Lower lobe of right lung (tissue), 2 donors: Measurements from ENCODE around the gene SLC6A11. TPM values are rescaled to one million over a fixed set of nuclear protein-coding genes. Genes with fewer than 3 reads are reported as not detected.

Experiments
- ATAC-seq, 2 donors: fragments of 200-7000 bp; cut with Tn5 transposase; one replicate each; pipeline ENCODE4 v1.9.1; 2020 to 2022; ENCODE audit warnings: mild to moderate bottlenecking in 2 of 2, moderate library complexity in 2 of 2
- DNase-seq: peaks from one replicate; pipeline ENCODE4 v3.0.0-alpha.2; 2020
- H3K27ac ChIP-seq: fragments of 200-600 bp; one replicate; pipeline ENCODE4 v1.8.0; 2022
- H3K27me3 ChIP-seq: fragments of 200-600 bp; one replicate; pipeline ENCODE4 v1.8.0; 2022; ENCODE audit warnings: low read depth
- H3K36me3 ChIP-seq: fragments of 200-600 bp; one replicate; pipeline ENCODE4 v1.8.0; 2022; ENCODE audit warnings: mild to moderate bottlenecking
- H3K4me1 ChIP-seq: fragments of 200-600 bp; one replicate; pipeline ENCODE4 v1.8.0; 2022
- H3K4me3 ChIP-seq: fragments of 200-600 bp; one replicate; pipeline ENCODE4 v1.8.0; 2022; ENCODE audit warnings: mild to moderate bottlenecking
- H3K9me3 ChIP-seq: fragments of 200-600 bp; one replicate; pipeline ENCODE4 v1.8.0; 2022
- intact Hi-C: fragments of 100-400 bp; cut with DNase I; formaldehyde crosslinking; loops from one replicate; pipeline ENCODE4 v1.11.0; 2022
- total RNA-seq: library from RNA; stranded (reverse); fragmentation: NEBNext Ultra II Directional; extraction: Animal tissue kit (Norgen Biotek cat#: 25700); gene quantifications from one replicate; pipeline ENCODE4 v1.2.1, GENCODE V29; 2021
- TF ChIP-seq, protein P1 (sequence below): fragments of 200-600 bp; IDR thresholded peaks from one replicate; pipeline ENCODE4 v1.8.0; 2022; ENCODE audit warnings: antibody characterized with exemption, mild to moderate bottlenecking
- donor health status: DM: no; HTN: yes; CAD: no; lungs with severe emphysema.

The SLC6A11 gene
- total RNA-seq, 1 donor from 2014 or later, result not detected

DNA sequence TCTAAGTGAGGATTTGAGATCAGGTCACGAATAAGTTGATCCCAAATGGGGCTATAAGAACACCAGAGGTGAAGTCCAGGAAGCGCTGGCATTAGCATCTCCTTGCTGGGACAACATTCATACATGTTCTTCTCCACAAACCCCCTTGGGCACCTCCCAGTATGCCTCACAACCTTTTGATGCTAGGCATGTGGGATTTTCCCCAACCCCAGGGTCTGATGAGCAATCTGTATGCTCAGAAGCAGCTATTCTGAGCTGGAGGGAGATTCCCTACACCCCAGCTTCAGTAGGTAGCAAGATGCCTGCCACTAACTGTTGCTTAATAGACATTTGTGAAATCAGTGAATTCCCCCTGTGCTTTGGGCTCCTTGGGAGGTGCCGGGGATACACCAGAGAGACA lies 32.2 kb downstream of the SLC6A11 start:
- Histone ChIP-seq H3K9me3 (no peaks in the 10 kb centered on the region), H3K27me3 (no peaks in the 10 kb centered on the region), H3K4me1 (peaks cover 7% of the 10 kb centered on the region), H3K36me3 (no peaks in the 10 kb centered on the region), H3K27ac (no peak overlapping the region), H3K4me3 (no peak overlapping the region)
- no peak for DNase-seq
- ATAC-seq, result no peak
- TF ChIP-seq, protein P1, sequence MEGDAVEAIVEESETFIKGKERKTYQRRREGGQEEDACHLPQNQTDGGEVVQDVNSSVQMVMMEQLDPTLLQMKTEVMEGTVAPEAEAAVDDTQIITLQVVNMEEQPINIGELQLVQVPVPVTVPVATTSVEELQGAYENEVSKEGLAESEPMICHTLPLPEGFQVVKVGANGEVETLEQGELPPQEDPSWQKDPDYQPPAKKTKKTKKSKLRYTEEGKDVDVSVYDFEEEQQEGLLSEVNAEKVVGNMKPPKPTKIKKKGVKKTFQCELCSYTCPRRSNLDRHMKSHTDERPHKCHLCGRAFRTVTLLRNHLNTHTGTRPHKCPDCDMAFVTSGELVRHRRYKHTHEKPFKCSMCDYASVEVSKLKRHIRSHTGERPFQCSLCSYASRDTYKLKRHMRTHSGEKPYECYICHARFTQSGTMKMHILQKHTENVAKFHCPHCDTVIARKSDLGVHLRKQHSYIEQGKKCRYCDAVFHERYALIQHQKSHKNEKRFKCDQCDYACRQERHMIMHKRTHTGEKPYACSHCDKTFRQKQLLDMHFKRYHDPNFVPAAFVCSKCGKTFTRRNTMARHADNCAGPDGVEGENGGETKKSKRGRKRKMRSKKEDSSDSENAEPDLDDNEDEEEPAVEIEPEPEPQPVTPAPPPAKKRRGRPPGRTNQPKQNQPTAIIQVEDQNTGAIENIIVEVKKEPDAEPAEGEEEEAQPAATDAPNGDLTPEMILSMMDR, result no peak
- intact Hi-C loops, result no loop called here

DNA sequence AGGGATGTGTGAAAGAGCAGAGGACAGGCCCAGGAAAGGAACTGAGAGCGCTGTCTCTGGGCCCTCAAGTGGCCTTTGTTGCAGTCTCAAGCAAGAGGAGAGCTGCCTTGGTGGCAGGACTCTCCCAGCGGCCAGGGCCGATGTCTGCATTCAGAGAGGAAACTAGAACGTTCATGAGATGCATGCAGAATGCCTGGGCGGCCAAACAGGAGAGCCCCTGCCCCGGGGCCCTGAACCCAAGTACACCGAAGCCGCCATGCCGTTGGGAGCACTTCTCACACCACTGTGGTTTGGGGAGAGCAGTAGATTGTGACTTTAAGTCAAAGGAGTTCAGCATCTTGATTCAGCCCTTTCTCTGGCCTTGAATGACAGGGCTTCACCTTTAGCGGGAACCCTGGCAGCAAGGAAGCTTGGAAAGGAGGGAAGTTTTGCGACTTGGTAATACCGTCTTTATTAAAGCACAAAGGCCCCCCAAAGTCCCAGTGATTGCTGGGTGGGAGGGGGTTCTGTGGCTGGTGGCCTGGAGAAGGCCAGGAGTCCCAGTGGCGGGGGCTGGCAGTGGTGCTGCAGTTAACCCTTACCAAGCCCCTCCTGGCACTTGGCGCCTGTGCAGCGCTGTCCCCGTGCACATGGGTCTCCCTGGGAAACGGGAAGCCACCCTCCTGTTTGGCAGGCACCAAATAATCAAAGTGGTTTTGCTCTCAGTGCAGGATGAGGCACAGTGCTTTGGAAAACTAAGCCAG lies 36.2 kb downstream of the SLC6A11 start:
- Histone ChIP-seq H3K36me3 (no peaks in the 10 kb centered on the region), H3K4me3 (no peak overlapping the region), H3K27me3 (no peaks in the 10 kb centered on the region), H3K4me1 (no peaks in the 10 kb centered on the region), H3K9me3 (no peaks in the 10 kb centered on the region), H3K27ac (no peak overlapping the region)
- TF ChIP-seq, protein P1, result no peak
- ATAC-seq (no peak), DNase-seq (no peak)
- intact Hi-C loops, result no loop called here

DNA sequence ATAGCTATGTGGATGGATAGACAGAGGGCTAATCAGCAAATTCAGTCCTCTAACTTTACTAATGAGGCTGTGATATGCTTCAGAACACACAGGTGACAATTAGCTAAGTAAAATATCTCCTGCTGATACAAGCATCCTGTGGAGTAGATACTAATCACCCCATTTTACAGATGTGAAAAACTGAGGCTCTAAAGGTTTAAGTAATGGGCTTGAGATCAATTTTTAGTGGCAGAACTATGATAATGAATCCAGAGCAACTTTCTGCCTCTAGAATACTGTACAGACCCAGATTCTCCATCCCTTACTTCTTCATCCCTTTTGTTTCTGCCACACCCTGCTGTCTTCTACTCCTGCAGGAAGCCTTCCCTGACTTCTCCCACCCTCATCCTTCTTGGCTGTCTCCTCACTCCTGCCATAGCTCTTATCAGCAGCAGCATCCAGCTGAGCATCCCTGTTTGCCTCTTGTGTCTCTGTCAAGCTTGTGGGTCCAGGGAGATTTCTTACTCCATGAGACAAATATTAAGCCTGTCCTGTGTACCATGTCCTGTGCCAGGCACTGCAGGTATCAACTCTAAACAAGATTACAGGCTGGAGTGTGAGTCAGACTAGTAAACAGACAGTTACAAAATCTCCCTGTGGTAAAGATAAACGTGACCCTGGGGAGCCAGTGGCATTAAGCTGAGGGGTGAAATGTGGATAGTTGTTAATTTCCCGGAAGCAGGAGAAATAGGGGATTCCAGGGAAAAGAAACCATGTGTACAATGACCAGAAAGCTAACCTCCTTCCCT lies 39.2 kb downstream of the SLC6A11 start:
- DNase-seq, result no peak
- Histone ChIP-seq H3K27me3 (no peaks in the 10 kb centered on the region), H3K4me3 (no peak overlapping the region), H3K36me3 (no peaks in the 10 kb centered on the region), H3K4me1 (no peaks in the 10 kb centered on the region), H3K9me3 (no peaks in the 10 kb centered on the region), H3K27ac (no peak overlapping the region)
- TF ChIP-seq, protein P1, result no peak
- intact Hi-C loops, result no loop called here
- ATAC-seq, result no peak

DNA sequence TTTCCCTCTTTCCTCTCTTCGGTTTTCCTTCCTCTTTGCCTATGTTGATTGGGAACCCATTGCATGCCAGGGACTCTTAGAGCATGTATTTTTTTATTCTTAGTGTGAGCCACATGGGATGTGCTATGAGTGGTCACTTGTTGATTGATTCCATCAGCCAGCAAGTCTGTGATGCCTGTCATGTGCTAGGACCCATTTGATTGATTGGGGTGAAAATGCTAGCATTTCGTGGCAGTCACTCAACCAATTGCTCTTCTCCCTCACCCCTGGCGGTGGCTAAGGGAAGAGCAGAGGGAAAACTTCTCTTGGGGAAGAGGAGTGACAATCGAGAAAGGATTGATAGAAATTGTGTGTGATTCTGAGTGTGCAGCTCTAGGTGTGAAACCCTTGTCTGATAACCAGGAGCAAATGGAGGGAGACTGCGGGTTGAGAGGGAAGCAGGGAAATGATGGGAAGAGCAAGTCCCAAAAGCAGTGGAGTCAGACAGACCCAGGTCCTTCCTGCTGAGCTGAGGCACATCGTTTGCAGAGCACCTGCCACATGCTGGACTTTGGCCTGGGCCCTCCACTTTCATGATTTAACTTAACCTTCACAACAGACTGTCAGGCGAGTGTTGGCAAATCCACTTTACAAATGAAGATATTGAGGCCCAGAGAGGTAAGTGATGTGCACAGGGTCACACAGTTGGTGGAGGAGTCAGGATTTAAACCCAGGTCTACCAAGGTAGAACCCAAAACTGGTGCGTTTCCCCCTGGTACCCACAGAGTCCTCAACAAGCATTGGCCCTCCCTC lies 40.0 kb downstream of the SLC6A11 start:
- Histone ChIP-seq H3K27me3 (no peaks in the 10 kb centered on the region), H3K9me3 (no peaks in the 10 kb centered on the region), H3K4me3 (no peak overlapping the region), H3K36me3 (no peaks in the 10 kb centered on the region), H3K27ac (no peak overlapping the region), H3K4me1 (no peaks in the 10 kb centered on the region)
- intact Hi-C loops, result no loop called here
- no peak for ATAC-seq
- DNase-seq, result no peak
- TF ChIP-seq, protein P1, result no peak

DNA sequence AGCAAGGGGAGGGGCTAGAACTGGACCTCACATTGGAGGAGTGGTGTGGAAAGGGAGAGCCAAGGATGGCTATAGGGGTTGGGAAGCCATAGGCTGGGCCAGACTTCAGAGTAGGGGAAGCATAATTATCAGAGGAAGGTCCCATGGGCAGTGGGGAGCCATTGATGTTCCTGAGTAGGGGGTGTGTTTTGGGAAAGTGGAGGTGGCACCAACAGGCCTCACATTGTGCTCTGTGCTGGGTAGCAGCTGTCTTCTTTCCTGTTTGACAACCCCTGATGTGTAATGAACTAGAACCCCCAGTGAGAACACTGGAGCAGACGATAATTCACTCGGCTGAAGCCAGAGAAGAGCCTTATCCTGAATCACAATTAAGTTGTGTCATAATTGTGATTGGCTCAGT lies 41.2 kb downstream of the SLC6A11 start:
- Histone ChIP-seq H3K27ac (no peak overlapping the region), H3K4me1 (no peaks in the 10 kb centered on the region), H3K9me3 (no peaks in the 10 kb centered on the region), H3K36me3 (no peaks in the 10 kb centered on the region), H3K4me3 (no peak overlapping the region), H3K27me3 (no peaks in the 10 kb centered on the region)
- intact Hi-C loops, result no loop called here
- TF ChIP-seq, protein P1, result no peak
- DNase-seq (no peak), ATAC-seq (no peak)
